ENCODE results near the gene MAST2. TPM values are rescaled to one million over a fixed set of nuclear protein-coding genes. Genes with fewer than 3 reads are reported as not detected.

Gene MAST2
- total and polyA plus RNA-seq, 9 of the 15 experiments (the other 6 are each of a cell fraction or from before 2014, with no cell fraction given): 0.73 to 32.0 (median 17.8) TPM

DNA sequence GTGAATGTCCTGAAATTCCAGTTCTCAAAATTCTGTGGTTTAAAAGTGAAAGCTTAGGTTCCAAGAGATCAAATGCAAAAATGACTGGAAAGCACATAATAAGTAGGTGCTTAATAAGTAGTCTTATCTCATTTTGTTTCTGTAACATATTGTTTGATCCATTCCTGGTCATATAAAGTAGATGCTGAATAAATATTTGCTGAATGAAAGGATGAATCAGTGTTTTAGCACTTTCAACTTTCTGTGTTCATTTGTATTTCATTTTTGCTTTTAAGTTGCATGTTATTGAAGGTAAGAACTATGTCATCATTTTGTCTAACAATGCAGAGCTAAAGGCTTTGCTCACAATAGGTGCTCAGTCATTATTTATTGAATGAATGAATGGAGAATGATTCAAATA lies 6.3 kb downstream of the MAST2 start:
- BruUV-seq (replicated peaks): no TSS peak
- ATAC-seq (no peak), FAIRE-seq (no peak), DNase-seq (ENCODE audit: extremely low read depth in 1 of 4, low spot score in 3 of 4) (no peak)
- H3K27me3 ChIP-seq (ENCODE audit: control insufficient read depth in 2 of 2, insufficient read depth in 2 of 2, low read length in 2 of 2): no peaks in the 10 kb centered on the region
- peaks cover 47% of the 10 kb centered on the region for H3K79me2 ChIP-seq (ENCODE audit: control insufficient read depth, insufficient read depth, low read length)
- H3K27ac ChIP-seq (ENCODE audit: extremely low read depth, low read depth, low read length): no peak overlapping the region
- peaks cover 5 to 7% of the 10 kb centered on the region in 2 experiments; a peak in 4 of 5 replicates for H3K4me1 ChIP-seq (replicated peaks in 1 of 2; ENCODE audit: control insufficient read depth in 2 of 2, insufficient read depth in 2 of 2, low read length in 2 of 2)
- H3K9me3 ChIP-seq (replicated peaks; ENCODE audit: control insufficient read depth, insufficient read depth, low read depth, low read length): no peaks in the 10 kb centered on the region
- in situ Hi-C loops (cut with MboI): no loop called here
- no peak overlapping the region for H3K9ac ChIP-seq (ENCODE audit: insufficient read depth in 1 of 2, low read depth in 2 of 2, low read length in 2 of 2)
- intact Hi-C loops (cut with micrococcal nuclease): no loop called here
- TF ChIP-seq POLR3G (IDR thresholded peaks at IDR 0.05; ENCODE audit: extremely low read depth, insufficient read length, insufficient replicate concordance) (no peak), ZBTB1 (CRISPR knock-in tag; IDR thresholded peaks at IDR 0.05; ENCODE audit: borderline replicate concordance, low read depth) (no peak), CBFA2T2 (conservative IDR thresholded peaks at IDR 0.05) (no peak)
- TF ChIP-seq, protein P1, sequence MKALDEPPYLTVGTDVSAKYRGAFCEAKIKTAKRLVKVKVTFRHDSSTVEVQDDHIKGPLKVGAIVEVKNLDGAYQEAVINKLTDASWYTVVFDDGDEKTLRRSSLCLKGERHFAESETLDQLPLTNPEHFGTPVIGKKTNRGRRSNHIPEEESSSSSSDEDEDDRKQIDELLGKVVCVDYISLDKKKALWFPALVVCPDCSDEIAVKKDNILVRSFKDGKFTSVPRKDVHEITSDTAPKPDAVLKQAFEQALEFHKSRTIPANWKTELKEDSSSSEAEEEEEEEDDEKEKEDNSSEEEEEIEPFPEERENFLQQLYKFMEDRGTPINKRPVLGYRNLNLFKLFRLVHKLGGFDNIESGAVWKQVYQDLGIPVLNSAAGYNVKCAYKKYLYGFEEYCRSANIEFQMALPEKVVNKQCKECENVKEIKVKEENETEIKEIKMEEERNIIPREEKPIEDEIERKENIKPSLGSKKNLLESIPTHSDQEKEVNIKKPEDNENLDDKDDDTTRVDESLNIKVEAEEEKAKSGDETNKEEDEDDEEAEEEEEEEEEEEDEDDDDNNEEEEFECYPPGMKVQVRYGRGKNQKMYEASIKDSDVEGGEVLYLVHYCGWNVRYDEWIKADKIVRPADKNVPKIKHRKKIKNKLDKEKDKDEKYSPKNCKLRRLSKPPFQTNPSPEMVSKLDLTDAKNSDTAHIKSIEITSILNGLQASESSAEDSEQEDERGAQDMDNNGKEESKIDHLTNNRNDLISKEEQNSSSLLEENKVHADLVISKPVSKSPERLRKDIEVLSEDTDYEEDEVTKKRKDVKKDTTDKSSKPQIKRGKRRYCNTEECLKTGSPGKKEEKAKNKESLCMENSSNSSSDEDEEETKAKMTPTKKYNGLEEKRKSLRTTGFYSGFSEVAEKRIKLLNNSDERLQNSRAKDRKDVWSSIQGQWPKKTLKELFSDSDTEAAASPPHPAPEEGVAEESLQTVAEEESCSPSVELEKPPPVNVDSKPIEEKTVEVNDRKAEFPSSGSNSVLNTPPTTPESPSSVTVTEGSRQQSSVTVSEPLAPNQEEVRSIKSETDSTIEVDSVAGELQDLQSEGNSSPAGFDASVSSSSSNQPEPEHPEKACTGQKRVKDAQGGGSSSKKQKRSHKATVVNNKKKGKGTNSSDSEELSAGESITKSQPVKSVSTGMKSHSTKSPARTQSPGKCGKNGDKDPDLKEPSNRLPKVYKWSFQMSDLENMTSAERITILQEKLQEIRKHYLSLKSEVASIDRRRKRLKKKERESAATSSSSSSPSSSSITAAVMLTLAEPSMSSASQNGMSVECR (CRISPR knock-in tag; IDR thresholded peaks at IDR 0.05): no peak
- TF ChIP-seq, protein P2, sequence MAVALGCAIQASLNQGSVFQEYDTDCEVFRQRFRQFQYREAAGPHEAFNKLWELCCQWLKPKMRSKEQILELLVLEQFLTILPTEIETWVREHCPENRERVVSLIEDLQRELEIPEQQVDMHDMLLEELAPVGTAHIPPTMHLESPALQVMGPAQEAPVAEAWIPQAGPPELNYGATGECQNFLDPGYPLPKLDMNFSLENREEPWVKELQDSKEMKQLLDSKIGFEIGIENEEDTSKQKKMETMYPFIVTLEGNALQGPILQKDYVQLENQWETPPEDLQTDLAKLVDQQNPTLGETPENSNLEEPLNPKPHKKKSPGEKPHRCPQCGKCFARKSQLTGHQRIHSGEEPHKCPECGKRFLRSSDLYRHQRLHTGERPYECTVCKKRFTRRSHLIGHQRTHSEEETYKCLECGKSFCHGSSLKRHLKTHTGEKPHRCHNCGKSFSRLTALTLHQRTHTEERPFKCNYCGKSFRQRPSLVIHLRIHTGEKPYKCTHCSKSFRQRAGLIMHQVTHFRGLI (CRISPR knock-in tag; IDR thresholded peaks at IDR 0.05): no peak
- TF ChIP-seq, protein P3, sequence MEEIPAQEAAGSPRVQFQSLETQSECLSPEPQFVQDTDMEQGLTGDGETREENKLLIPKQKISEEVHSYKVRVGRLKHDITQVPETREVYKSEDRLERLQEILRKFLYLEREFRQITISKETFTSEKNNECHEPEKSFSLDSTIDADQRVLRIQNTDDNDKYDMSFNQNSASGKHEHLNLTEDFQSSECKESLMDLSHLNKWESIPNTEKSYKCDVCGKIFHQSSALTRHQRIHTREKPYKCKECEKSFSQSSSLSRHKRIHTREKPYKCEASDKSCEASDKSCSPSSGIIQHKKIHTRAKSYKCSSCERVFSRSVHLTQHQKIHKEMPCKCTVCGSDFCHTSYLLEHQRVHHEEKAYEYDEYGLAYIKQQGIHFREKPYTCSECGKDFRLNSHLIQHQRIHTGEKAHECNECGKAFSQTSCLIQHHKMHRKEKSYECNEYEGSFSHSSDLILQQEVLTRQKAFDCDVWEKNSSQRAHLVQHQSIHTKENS (CRISPR knock-in tag; IDR thresholded peaks at IDR 0.05): no peak
- POLR2A ChIA-PET: interaction anchor here (0.6 to 1.1 kb wide), 3 partner anchors 9 to 62 kb away, joined by 3 to 4 read pairs (median 3); no protein-coding TSS in a partner anchor
- H2AFZ ChIP-seq (ENCODE audit: low read depth, low read length): no peak overlapping the region
- peaks cover 48% of the 10 kb centered on the region for H3K36me3 ChIP-seq (ENCODE audit: control insufficient read depth, insufficient read depth, low read length)
- H4K20me1 ChIP-seq (replicated peaks; ENCODE audit: control insufficient read depth, insufficient read depth, low read length): no peaks in the 10 kb centered on the region; the same call in 1 of the 2 replicates
- no peak overlapping the region for H3K4me3 ChIP-seq
- no peak overlapping the region for H3K4me2 ChIP-seq (ENCODE audit: insufficient read depth, low read length)
- H3K9me1 ChIP-seq (ENCODE audit: control insufficient read depth, insufficient read depth, low read length): no peaks in the 10 kb centered on the region
- CTCF ChIA-PET (ENCODE audit: low intra/inter-chr PET ratio): no interaction called here
